Activated CD8-positive, alpha-beta T cell treated with anti-CD3 and anti-CD28 coated beads for 36 hours (primary cell): Measurements from ENCODE around the gene CENPS. TPM values are rescaled to one million over a fixed set of nuclear protein-coding genes. Genes with fewer than 3 reads are reported as not detected.

Experiments
- ATAC-seq: fragments of 200-7000 bp; cut with Tn5 transposase; one replicate; pipeline ENCODE4 v1.10.0; 2021; ENCODE audit warnings: mild to moderate bottlenecking, moderate library complexity
- CTCF ChIA-PET: fragments of 350-600 bp; sonication (Branson Sonifier 250); formaldehyde crosslinking; loops from one replicate; lab custom pipeline; 2021; ENCODE audit warnings: antibody characterized with exemption; lab: Charles Lee
- POLR2A ChIA-PET: fragments of 350-600 bp; sonication (Branson Sonifier 250); formaldehyde crosslinking; loops from one replicate; lab custom pipeline; 2021; ENCODE audit warnings: antibody characterized with exemption; lab: Charles Lee
- DNase-seq: peaks from one replicate; pipeline ENCODE4 v3.0.0-alpha.2; 2020
- H3K27ac Mint-ChIP-seq: one replicate; pipeline ENCODE4 v1.8.0; 2021; ENCODE audit warnings: mild to moderate bottlenecking, mixed read lengths
- H3K27me3 Mint-ChIP-seq: one replicate; pipeline ENCODE4 v1.8.0; 2021; ENCODE audit warnings: mixed read lengths
- H3K36me3 Mint-ChIP-seq: one replicate; pipeline ENCODE4 v1.8.0; 2021; ENCODE audit warnings: low read depth, mixed read lengths
- H3K4me1 Mint-ChIP-seq: one replicate; pipeline ENCODE4 v1.8.0; 2021; ENCODE audit warnings: low read depth, mixed read lengths
- H3K4me3 Mint-ChIP-seq: one replicate; pipeline ENCODE4 v1.8.0; 2021; ENCODE audit warnings: mild to moderate bottlenecking, moderate library complexity, mixed read lengths
- H3K9me3 Mint-ChIP-seq: one replicate; pipeline ENCODE4 v1.8.0; 2021; ENCODE audit warnings: mixed read lengths
- intact Hi-C: fragments of 100-400 bp; cut with micrococcal nuclease; formaldehyde crosslinking; loops from one replicate; pipeline ENCODE4 v1.10.0; 2022
- total RNA-seq, 2 experiments: library from RNA; stranded (reverse); gene quantifications; one replicate each; pipeline ENCODE4 v1.2.3, GENCODE V29; 2021
- TF ChIP-seq, protein P1 (sequence below): fragments of 200-600 bp; IDR thresholded peaks from one replicate; pipeline ENCODE4 v1.8.0; 2022; ENCODE audit warnings: antibody characterized with exemption, mild to moderate bottlenecking

CENPS gene
- total RNA-seq, 2 experiments from 2014 or later: 18.3 to 19.4 TPM

DNA sequence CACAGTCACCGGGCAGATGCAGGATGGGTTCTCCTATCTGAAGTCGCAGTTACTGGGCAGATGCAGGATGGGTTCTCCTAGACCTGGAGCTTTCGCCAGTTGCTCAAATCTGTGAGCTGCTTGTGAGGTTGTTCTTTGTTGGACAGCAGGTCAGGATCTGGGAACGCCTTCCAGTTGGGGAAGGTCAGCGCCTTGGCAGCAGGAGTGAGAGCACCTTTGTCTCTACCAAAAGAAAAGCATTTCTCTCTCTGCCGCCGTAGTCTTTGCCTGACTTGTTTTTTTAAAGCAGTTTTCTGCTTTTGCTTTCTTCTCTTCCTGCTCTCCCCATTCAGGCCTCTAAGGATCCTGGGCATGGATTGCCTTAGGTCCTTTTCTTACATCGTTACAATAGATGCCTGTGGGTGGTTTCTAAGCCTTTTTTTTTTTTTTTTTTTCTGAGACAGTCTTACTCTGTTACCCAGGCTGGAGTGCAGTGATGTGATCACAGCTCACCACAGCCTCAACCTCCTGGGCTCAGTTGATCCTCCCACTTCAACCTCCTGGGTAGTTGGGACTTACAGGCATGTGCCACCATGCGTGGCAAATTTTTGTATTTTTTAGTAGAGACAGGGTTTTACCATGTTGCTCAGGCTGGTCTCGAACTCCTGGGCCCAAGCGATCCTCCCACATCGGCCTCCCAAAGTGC is 60.2 kb downstream of the CENPS start:
- POLR2A ChIA-PET: interaction anchor here (1.1 kb wide), 1 partner anchor 13 kb away, joined by 3 read pairs; no protein-coding TSS in a partner anchor
- Mint-ChIP-seq H3K27me3 (no peaks in the 10 kb centered on the region), H3K4me1 (peaks cover 25% of the 10 kb centered on the region), H3K27ac (no peak overlapping the region), H3K36me3 (peaks cover 7% of the 10 kb centered on the region), H3K9me3 (peaks cover 2% of the 10 kb centered on the region), H3K4me3 (no peak overlapping the region)
- intact Hi-C loops: loop anchor here (10.0 kb wide), 1 partner anchor 56 kb away; the partner anchor contains the start of gene CENPS
- TF ChIP-seq, protein P1, sequence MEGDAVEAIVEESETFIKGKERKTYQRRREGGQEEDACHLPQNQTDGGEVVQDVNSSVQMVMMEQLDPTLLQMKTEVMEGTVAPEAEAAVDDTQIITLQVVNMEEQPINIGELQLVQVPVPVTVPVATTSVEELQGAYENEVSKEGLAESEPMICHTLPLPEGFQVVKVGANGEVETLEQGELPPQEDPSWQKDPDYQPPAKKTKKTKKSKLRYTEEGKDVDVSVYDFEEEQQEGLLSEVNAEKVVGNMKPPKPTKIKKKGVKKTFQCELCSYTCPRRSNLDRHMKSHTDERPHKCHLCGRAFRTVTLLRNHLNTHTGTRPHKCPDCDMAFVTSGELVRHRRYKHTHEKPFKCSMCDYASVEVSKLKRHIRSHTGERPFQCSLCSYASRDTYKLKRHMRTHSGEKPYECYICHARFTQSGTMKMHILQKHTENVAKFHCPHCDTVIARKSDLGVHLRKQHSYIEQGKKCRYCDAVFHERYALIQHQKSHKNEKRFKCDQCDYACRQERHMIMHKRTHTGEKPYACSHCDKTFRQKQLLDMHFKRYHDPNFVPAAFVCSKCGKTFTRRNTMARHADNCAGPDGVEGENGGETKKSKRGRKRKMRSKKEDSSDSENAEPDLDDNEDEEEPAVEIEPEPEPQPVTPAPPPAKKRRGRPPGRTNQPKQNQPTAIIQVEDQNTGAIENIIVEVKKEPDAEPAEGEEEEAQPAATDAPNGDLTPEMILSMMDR: no peak
- CTCF ChIA-PET: interaction anchor here (1.1 to 11.4 kb wide), 3 partner anchors 18 to 62 kb away, joined by 3 to 202 read pairs (median 100); partner anchors contain the start of gene CENPS
- ATAC-seq (no peak), DNase-seq (no peak)

Other genes starting within 250 kb of the CENPS start
- 1 to 10 TPM; 7.1 to 8.9 TPM for gene KIF1B, start 219.9 kb upstream of the CENPS start, total RNA-seq
- gene PGD, start 31.4 kb upstream of the CENPS start, total RNA-seq: 100 to 1,000 TPM; 126 to 130 TPM
- gene CORT, start 19.6 kb downstream of the CENPS start, total RNA-seq: under 1 TPM in 1 of 2 experiments, not detected in 1; 0.34 TPM
- gene DFFA, start 42.1 kb downstream of the CENPS start, total RNA-seq: 10 to 100 TPM; 76.7 to 81.8 TPM
- gene PEX14, start 44.5 kb downstream of the CENPS start, total RNA-seq: 10 to 100 TPM; 18.0 to 18.5 TPM